AG08395 (cell line): ENCODE data around the gene ILRUN.
"Not testable (repeated sequence)": the region's sequence is repeated elsewhere in the genome, so short reads cannot be mapped to it uniquely, and the experiment has no call there.

Experiments used
- DNase-seq: peaks from one replicate; pipeline ENCODE4 v3.0.0; 2012; ENCODE audit warnings: mixed read lengths, low spot score

Gene ILRUN

DNA sequence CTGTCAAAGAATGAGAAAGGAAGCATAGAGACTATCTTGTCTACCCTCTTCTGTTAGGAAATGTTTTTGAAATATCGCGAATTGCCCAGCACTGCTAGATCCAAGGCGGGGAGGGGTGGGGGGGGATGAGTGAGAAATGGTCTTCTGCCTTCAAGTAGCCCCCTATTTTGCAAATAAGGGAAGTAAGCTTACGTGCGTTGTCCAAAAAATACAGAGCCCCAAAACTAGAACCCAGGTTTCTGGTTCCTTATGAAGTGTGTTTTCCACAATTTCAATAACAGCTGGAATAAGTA is 923 bp upstream of the ILRUN start:
- DNase-seq: no peak

GRCh38 chr6:34696189-34696738 is 303 bp downstream of the ILRUN start:
- DNase-seq: peak; percentile 38

- DNase-seq: no peak
These were observed 808 bp downstream of the ILRUN start for GRCh38 chr6:34695729-34696188.

DNA sequence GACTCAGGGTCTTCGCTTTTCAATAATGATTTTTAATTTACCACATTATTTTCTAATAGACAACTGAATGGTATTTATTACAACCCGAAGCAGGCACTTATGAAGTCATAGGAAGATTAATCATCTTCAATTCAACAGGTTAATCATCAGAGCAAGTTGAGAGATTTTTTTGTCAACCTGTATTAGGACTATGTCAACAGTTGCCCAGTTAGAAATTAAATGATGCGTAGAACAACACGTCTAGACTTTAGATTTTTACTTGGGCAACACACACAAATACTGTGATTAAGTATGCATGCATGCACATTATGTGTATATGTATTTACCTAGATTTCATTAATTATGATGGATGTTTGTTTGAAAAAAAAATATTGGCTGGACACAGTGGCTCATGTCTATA is 4.3 kb downstream of the ILRUN start:
- DNase-seq: no peak

DNA sequence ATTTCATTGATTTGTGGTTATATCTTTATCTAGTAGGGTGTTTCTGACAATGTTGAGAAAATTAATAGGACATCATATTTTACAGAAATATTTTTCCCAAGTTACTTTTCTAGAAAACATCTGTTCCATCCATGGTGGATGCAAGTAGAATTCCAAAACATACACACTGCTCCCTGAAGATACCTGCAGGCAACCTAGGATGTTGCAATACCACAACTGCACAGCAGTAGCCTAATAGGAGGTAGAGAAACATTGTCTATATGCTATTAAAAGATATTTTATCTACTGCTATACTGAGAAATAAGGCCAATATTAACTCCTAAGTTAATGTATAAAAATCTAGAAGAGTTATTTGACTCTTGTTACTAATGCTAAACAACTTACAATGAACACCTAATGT is 6.8 kb downstream of the ILRUN start:
- DNase-seq: no peak

DNA sequence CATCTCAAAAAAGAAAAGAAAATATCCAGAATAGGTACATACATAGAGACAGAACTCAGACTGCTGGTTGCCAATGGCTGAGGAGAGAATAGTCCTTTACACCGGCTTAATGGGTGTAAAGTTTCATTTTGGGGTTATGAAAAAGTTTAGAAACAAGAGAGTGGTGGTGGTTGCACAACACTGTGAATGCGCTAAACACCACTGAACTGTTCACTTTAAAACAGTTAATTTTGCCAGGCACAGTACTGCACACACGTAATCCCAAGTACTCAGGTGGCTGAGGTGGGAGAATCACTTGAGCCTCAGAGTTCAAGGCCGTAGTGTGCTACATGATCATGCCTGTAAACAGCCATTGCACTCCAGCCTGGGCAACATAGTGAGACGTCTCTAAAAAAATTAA is 7.6 kb downstream of the ILRUN start:
- DNase-seq: no peak

GRCh38 chr6:34684919-34685318 is 11.6 kb downstream of the ILRUN start:
- DNase-seq: no peak

DNA sequence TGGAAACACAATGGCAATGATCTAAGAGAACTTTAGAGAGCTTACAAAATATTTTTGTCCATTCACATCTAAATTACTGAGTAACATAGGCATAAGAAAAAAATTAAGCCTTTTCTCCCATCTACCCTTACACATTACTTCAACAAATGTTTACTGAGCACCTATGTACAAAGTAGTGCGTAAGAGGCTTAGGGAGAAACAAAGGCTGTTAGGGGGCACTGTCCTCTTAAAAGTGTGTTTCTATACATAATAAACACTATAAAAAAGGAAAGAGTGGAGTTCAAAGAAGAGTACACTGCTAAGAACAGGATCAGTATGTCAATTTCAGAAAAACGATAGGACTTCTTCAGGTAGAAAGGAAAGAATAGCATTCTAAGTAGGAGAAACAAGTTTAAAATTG is 12.2 kb downstream of the ILRUN start:
- DNase-seq: no peak

DNA sequence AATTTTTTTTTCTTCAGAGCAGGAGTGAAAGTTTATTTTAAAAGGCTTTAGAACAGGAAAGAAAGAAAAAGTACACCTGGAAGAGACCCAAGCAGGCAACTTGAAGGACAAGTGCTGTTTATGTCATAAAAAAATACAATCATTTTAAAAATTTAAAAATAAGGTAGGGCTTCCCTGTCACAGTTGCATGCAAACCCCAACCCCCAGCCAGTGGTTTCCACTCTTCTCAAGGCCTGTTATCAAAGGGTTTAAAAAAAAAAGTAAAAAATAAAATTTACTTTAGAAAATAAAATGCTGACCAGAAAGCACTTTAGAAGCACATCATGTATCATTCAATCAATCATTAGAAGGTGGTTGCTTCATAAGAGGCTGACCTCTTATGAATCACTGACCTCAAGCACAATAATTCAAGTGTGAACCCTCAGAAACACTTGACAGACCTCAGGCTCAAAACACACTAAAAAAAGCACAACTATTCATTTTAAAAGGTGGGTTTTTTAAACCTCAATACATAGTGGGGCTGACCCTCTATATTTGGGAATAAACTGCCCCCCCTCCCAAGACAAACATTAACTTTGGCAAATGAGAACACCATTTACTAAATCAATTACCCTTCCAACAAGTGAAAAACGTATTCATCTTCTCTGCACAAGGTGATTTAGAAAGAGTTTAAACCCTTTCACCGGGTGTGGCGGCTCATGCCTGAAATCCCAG is 15.6 kb downstream of the ILRUN start:
- peak; percentile 27 for DNase-seq

GRCh38 chr6:34680313-34680712 is 16.3 kb downstream of the ILRUN start:
- not testable (repeated sequence) for DNase-seq

DNA sequence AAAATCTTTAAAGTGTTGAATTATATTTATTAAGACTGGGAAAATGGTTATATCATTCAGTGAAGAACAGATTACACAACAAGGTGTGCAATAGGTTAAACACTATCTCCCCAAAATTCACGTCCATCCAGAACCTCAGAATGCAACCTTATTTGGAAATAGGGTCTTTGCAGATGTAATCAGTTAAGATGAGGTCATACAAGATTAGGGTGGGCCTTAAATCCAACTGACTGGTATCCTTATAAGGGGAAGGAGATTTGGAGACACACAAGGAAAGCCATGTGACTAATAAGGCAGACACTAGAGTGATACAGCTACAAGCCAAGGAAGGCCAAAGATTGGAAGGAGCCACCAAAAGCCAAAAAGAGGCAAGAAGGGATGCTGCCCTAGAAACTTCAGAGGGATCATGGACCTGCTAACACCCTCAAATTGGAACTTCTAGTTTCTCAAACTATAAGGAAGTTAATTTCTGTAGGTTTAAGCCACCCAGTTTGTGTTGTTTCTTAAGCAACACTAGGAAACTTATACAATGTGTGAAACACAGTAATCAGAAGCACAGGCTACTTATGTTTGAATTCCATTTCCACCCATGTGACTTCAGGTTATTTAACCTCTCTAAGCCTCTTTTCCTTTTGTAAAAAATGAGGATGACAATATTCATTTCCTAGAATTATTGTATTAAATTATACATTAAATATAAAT is 16.9 kb downstream of the ILRUN start:
- no peak for DNase-seq

- DNase-seq: no peak
These were observed 20.4 kb downstream of the ILRUN start for GRCh38 chr6:34676140-34676539.

DNA sequence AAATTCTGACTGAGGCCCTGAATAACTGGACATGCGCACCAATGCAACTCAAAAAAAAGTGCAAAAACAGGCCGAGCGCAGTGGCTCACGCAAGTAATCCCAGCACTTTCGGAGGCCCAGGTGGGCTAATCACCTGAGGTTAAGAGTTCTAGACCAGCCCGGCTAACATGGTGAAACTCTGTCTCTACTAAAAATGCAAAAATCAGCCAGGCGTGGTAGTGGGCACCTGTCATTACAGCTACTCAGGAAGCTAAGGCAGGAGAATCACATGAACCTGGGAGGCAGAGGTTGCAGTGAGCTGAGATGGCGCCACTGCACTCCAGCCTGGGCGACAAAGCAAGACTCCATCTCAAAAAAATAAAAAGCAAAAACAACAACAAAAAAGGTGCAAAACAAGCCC is 21.6 kb downstream of the ILRUN start:
- DNase-seq: not testable (repeated sequence)

GRCh38 chr6:34674268-34674639 is 22.3 kb downstream of the ILRUN start:
- DNase-seq: no peak

DNA sequence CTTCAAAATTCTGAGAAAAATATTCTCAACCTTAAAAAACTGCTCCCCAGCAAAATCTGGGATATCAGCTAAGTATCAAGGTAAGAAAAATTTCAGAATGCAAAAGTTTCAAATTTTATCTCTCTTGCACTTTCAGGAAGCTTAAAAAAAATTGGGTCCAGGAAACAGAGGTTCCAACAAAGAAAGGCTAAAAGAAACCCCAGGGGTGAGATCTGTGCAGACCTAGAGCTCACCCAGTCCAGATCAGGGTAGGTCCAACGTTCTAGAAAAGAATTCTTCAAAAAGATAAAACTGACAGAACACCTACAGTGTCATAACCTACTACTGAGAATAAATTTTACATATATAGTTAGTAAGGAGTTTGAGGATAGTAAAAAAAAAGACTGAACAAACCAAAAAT is 23.5 kb downstream of the ILRUN start:
- DNase-seq: no peak

DNA sequence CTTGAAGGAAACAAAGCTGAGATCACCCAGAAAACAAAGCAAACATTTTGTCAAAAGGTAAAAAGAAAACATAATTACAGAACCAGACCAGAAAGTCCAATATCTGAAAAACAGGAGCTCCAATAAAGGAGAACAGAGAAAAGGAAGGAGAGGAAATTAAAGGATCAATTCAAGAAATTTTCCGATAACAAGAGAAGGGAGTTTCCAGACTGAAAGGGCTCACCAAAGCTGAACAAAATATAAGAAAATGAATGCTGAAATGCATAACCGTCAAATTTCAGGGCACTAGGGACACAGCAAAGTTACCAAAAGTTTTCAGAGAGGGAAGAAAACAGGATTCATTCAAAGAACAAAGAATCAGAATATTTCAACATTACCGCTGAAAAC is 23.9 kb downstream of the ILRUN start:
- no peak for DNase-seq

- DNase-seq: peak; percentile 66
These were observed 24.5 kb downstream of the ILRUN start for GRCh38 chr6:34671801-34672656.

DNA sequence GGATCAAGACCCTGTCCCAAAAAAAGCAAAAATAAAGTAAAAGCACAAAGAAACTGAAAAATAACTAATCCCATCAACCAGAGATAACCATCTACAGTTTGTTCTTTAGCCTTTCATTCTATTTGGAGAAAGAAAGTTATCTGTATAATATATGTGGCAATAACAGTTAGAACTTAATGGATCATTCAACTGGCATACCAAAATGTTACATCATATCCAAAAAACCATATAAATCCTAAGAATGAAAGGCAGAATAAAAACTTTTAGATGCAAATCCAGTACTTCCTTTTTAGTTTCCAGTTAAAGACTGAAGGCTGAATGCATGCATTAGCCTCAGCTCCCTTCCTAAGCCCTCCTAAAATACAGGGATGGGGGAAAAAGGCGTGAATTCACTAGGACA is 25.2 kb downstream of the ILRUN start:
- peak; percentile 20 for DNase-seq

- not testable (repeated sequence) for DNase-seq
These were observed 27.8 kb downstream of the ILRUN start for GRCh38 chr6:34668799-34669198.

- DNase-seq: no peak
These were observed 28.9 kb downstream of the ILRUN start for GRCh38 chr6:34667481-34668238.

DNA sequence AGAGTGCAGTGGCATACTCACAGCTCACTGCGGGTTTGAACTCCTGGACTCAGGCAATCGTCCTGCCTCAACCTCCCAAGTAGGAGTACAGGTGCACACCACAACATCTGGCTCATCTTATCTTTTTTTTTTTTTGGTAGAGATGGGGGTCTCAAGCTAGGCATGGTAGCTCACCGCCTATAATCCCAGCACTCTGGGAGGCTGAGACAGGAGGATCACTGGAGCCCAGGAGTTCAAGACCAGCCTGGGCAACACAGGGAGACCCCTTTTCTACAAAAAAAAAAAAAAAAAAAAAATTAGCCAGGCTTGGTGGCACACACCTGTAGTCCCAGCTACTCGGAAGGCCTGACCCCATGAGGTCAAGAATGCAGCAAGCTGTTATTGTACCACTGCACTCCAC is 31.5 kb downstream of the ILRUN start:
- no peak for DNase-seq
